ENCODE data around the gene PLXNB2. TPM values are rescaled to one million over a fixed set of nuclear protein-coding genes. Genes with fewer than 3 reads are reported as not detected.

PLXNB2 gene
- total RNA-seq, 1 experiment from 2014 or later: 52.5 TPM

DNA sequence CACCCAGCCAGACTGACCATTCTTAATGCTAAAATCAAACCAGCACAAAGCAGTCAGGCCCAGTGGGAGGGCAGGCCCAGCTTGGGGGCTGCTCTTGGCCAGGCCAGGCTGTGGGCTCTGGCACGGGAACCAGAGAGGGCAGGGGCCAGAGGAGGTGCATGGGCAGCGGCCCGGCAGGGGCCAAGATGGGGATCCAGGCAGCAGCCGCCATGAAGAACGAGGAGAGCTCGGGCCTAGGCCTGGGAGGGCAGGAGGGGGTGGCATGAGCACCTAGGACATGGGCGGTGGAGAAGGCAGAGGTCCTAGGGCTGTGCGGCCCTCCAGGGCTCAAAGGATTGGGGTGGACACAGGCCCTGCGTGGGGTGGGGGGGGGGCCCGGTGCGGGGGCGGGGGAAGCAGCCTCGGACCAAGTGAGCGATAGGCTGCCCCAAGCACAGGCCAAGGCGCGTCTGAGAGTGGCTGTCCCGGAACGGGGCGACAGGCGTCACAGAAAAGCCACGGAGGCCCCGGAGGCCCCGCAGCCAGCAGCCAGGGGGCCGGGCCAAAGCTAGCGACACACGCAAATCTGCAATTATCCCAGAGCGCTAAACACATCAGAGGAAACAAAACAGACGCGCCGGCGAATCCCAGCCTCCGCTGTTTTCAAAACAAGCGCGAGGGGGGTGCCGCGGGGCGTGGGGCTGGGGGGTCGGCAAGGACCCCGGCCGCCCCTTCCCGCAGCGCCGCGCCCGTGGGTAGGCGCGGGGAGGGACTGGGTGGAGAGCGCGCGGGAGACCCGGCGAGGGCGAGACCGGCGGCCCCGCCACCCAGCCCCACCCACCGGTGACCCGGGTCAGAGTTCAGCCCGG, 8.3 kb downstream of the PLXNB2 start:
- DNase-seq (ENCODE audit: extremely low read depth, low read depth): no peak

DNA sequence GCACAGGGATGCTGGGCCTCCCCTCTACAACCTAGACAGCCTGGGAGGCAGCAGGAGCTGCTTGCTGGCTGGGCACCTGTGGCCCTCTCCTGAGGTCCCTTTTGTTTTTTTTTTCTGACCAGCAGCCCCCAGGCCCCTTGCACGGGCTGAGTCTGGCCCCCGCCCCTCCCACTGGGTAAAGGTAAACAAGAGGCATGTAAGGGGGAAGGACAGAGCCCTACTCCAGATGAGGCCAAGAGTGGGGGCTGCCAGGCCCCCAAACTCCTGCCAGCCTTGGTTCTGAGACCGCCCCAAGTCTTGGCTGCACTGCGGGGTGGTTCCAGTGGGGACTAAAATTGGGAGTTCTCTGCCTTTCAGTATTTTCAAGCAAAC, 9.2 kb downstream of the PLXNB2 start:
- no peak for DNase-seq (ENCODE audit: extremely low read depth, low read depth)

DNA sequence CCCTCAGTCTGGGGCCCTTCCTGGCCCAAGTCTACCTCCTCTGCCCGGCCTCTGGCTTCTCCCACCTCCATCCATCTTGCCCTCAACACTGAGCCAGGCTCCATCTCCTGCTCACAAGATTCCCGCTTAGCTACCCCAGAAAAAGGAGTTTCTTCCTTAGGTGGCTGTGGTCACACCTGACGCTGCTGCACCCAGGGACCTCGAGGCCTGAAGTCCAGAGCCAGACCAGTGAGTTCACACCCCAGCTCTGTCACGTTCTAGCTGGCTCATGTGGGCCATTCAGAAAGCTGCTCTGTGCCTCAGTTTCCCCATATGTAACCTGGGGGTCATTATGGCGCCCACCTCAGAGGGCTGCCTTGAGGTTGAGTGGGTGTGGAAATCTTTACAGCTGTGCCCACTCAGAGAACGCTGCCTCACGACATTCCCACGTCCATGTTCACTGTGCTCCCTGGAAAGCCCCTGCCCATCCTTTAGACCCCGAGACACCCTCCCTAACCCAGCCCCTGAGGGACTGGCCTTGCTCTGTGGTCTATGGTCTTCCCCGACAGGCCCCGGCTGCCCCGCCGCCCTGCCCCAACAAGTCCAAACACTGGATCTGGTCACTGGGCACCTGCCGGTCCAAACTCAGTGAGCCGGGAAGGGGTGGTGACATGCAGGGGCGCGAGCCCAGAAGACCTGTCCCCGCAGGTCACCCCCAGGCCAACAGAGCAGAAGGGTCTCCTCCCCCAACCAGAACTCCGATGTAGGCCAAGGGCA, 9.8 kb downstream of the PLXNB2 start:
- DNase-seq (ENCODE audit: extremely low read depth, low read depth): no peak

DNA sequence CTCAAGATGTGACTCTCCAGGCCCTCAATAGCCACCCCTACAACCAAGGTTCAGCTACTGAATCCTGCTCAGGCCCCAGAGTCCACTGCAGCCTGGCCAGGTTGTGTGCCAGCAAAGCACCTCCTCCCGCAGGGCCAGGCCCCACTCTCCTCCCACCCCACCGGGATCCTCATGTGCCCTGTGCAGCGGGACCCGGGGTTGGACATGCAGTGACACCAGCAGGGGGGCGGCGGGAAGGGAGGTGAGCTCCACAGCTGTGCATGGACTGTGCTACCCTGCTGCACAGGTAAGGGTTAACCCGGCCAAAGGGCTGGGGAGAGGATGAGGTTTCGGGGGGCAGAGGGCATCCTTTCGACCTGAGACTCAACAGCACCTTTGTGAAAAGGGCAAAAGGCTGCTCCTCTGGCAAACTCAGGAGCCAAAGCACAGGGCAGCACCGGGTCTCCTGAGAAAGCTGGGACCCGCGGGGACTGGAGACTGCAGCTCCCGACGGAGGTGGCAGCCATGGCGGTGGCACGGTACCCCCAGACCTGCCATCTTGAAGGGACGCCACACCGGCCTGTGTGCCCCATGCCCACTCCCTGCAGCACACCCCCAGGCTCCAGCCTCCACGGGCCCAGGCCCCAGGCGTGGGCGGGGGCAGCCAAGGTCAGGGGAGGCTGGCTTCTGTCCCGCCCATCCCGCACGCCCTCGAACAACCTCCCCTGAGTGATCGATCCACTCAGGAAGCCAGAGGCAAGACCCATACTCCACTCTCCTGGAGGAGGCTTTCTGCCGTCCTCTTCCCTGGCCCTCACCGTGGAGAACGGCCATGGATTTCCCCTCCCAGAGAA, 10.6 kb downstream of the PLXNB2 start:
- DNase-seq (ENCODE audit: extremely low read depth, low read depth): no peak

DNA sequence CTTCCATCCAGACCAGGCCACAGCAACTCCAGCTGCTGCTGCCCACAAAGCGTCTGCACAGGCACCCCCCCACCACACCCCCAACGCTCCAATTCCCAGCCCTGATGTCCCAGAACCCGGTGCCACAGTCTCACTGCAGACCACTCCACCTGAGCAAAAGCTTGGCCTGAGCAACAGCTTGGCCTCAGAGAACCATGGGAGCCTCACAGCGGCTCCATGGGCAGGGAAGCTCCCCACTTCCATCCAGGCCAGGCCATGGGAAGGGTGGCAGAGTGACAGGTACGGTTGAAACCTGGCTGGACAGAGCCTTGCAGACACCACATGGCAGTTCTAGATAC, 13.2 kb downstream of the PLXNB2 start:
- DNase-seq (ENCODE audit: extremely low read depth, low read depth): no peak

DNA sequence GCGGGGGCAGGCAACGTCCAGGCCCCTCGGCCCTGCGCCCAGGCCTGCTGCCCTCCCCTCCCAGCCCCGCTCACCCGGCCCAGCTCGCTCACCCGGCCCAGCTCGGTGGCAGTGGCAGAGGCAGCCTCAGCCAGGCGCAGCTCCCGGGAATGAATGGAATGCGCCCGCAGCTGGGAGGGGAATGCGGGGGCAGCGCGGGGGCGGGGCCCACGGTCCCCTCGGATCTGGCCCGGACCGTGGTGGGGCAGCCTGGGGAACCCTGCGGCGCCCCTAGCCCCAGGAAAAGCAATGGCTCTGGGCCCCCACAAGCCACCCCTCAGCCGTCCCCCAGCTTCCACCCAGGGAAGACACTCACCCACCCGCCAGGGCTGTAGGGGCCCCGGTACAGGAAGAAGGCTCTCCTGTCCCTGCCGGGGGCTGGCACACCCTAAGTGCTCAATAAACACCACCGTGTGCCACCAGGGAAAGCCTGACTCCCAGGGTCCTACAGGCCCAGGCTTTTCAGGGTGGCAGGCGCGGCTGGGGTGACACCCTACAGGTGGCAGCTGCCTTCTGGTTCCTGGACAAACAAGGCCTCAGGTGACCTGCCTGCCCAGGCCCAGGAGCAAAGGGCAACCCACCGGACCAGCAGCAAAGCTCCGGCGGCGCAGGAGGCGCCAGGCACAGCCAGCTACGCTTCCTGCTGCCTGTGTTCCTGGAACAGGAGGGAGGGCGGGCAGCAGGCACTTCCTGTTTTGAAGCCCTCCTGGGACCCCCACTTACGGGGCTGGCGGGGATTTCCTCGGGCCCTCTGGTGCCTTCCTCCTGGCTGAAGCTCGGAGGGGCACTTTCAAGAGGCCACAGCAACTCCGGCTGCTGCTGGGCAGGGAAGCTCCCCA, 13.8 kb downstream of the PLXNB2 start:
- DNase-seq (ENCODE audit: extremely low read depth, low read depth): no peak

DNA sequence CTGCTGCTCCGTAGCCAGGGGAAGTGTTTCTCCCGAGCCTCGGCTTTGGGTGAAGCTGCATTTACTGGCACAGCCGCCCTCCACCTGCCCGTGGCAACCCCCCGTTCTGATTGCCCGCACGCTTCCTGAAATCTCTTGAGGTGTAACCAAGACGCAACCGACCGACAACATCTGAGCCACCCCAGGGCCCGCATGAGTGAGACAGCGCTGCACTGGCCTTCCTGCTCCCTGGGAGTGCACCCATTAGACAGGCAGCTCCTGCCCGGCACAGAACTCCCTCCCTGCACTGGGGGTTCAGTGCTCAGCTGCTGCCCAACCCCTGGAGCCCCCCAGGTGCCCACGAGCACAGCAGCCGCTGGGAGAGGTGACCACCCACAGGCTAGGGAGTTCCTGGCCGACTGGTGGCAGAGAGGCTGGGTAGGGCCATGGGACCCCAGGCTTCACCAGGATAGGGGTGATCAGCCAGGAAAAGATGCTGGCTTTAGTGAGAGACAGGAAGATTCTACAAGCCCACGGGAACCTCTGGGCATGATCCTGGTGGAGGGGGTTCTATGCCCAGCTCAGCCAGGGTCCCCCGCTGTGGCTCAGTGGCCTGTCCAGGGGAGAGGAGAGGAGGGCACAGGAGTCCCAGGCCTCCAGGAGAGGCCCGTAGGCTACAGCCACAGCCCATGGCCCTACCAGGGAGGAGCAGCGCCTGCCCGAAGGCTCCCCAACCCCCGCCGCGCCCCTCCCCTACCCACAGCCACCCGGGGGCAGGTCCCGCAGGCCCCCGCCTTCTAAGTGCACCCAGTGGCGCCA, 14.6 kb downstream of the PLXNB2 start:
- no peak for DNase-seq (ENCODE audit: extremely low read depth, low read depth)

DNA sequence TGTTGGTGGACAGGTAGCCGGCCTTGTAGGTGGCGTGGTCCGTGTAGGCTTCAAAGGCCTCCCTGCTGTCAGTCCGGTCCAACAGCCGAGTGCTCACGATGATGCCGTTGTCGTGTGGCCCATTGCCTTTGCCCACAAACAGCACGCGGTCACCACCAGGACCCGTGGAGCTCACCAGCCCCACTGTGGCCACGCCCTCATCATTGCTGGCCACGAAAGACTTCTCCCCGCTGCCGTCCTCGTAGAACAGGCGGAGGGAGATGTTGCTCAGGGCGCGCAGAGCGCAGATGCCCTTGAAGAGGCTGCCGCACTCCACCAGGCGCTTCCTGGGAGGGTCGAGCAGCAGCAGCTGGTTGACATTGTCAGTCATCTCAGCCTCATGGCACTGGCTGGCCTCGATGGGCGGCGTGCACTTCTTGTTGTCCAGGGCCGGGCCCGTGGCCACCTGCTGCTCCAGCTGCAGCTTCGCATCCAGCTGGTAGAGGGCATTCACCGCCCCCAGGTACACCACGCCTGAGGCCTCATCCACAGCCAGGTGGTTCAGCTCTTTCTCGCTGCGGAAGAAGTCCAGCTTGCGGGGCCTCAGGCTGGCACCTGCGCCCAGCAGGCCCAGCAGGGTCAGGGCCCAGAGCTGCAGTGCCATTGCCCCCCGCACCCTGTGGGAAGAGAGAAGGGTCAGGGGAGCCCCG, 17.4 kb downstream of the PLXNB2 start:
- no peak for DNase-seq (ENCODE audit: extremely low read depth, low read depth)

DNA sequence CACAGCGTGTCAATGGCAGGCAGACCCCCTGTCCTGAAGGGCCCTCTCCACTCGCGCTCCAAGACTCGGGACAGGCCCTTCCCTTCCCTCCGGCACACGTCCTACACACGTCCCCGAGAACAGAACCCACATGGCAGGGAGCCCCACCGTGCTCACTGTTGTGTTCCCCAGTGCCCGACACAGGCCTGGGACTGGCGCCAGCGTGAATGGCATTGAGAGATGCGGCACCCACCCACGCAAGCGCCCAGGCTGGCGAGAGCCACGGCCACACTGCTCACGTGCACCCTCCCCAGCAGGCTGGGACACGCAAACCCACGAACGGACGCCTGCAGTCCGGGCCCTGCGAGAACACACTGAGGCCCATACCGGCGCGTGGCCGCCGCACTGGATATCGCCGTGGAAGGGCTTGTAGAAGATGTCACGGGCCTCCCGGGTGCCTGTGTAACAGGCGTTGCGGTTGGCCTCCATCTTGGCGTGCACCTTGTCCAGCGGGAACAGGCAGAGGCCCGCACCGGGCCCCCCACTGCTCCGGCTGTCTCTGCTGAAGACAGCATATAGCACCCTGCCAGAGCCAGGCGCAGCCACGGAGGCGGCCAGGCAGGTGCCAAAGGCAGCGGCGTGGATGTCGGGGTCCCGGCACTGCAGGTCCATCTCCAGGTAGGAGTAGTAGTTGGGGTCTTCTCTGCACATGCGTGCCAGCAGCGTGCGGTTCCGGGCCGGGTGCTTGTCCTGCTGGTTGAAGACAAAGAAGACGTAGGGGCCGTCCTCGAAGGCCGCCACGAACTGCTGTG, 18.1 kb downstream of the PLXNB2 start:
- no peak for DNase-seq (ENCODE audit: extremely low read depth, low read depth)

DNA sequence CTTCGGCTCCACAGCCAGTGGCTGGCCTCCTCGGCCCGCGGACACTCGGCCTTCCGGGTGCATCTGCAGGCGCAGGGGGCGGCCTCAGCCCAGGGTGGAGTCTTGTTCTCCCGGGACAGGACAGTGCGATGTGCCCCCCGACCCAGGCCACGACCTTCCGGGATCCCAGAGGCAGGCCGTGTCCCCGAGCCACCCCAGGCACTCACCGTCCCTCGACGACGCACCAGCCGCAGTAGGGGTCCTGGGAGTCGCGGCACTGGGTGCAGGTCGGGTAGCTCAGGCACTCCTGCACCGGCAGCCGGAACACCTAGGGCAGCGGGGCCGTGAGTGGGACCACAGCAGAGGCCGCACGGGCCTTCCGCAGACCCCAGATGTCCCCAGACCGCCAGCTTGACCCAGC, 19.7 kb downstream of the PLXNB2 start:
- DNase-seq (ENCODE audit: extremely low read depth, low read depth): no peak

DNA sequence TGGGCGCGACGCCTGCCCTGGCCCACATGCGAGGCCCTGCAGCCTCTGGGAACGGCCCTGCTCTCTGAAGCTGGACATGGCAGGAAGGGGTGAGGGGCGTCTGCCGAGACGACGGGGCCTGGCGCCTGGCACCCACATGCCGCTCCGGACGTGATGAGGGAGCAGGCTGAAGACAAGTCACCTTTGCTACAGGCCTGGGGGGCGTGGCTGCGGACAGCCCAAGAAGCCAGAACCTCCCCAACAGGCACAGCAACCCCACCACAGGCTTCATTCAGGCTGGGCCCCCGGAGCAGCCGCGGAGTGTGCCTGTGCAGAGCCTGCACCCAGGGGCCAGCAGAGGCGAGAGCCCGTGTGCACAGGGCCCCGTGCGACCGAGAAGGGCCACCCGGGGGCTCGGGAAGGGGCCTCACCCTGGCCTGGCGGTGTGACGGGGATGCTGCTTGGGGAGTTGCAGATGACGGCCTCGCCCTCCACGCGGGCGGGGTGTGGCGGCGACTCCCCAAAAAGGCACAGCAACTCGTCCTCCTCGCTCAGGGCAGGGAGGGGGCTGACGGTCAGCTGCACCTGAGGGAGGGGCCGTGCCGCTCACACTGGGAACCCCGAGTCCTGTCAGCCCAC, 20.6 kb downstream of the PLXNB2 start:
- no peak for DNase-seq (ENCODE audit: extremely low read depth, low read depth)

DNA sequence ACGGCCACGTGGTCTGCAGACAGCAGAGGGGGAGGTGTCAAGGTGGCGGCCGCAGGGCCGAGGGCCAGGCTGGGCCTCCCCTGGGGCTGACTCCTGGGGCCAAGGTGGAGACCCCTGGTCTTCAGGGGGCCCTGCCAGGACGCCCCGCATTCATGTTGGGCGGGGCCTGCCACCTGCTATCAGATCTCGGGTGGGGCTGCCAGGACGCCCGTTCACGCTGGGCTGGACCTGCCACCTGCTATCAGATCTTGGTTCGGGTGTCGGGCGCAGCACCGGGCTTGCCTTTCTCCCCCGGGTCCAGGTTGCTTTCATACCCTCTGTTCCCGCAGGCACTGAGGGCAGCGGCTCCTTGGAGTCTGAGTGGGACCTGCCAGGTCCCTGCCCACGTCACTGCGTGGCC, 21.2 kb downstream of the PLXNB2 start:
- DNase-seq (ENCODE audit: extremely low read depth, low read depth): no peak

DNA sequence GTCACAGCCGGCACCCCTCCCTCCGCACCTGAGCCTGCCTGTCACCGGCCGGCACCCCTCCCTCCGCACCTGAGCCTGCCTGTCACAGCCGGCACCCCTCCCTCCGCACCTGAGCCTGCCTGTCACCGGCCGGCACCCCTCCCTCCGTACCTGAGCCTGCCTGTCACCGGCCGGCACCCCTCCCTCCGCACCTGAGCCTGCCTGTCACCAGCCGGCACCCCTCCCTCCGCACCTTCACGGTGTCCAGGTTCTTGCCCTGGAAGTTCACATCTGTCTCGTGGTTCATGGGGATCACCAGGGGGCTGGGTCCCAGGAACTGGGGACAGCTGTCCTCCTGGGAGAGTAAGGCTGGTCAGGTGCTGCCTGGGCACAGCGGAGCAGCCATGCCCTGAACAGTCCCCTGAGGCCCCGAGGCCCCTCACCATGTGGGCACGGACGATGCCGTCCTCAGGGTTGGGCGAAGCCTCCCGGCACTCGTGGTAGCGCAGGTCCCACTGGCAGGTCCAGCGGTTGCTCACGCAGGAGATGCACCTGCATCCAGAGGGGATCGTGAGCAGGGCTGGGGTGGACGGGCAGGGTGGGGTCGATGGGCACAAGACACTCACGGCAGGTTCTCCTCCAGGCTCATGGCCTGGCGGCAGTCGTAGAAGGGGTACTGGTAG, 21.7 kb downstream of the PLXNB2 start:
- DNase-seq (ENCODE audit: extremely low read depth, low read depth): no peak

DNA sequence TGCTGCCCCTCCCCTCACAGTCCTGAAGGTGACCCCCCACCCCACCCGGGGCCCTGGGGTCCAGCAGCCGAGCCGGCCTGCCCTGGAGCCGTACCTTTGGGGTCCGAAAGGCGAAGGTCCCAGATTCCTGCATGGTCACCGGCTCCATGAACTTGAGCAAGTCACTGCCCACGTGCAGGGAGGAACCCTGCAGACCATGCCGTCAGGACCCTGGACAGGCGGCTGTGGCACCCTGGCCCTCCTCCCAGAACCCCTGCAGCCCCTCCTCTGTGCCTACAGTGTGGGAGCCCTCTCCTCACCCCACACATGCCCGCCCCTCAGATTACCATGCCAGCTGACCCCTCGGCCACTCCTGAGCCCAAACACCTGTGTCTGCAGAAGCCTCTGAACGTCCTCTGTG, 23.0 kb downstream of the PLXNB2 start:
- no peak for DNase-seq (ENCODE audit: extremely low read depth, low read depth)

DNA sequence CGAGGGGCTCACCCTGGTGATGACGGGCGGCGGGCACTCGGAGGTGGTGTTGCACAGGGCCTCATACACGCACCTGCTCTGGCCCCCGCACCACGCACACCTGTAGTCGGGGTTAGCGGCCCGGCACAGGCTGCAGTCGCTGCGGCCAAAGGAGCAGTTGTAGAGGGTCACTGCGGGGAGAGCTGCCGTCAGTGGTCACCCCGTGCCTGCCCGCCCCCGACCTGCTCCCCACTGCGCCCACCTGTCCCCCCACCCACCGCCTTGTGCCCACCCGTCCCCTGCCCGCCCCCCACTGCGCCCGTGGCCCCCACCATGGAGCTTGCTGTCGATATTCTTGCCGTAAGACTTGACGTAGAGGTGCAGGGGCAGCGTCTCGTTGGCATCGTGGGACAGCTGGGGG, 23.6 kb downstream of the PLXNB2 start:
- no peak for DNase-seq (ENCODE audit: extremely low read depth, low read depth)

DNA sequence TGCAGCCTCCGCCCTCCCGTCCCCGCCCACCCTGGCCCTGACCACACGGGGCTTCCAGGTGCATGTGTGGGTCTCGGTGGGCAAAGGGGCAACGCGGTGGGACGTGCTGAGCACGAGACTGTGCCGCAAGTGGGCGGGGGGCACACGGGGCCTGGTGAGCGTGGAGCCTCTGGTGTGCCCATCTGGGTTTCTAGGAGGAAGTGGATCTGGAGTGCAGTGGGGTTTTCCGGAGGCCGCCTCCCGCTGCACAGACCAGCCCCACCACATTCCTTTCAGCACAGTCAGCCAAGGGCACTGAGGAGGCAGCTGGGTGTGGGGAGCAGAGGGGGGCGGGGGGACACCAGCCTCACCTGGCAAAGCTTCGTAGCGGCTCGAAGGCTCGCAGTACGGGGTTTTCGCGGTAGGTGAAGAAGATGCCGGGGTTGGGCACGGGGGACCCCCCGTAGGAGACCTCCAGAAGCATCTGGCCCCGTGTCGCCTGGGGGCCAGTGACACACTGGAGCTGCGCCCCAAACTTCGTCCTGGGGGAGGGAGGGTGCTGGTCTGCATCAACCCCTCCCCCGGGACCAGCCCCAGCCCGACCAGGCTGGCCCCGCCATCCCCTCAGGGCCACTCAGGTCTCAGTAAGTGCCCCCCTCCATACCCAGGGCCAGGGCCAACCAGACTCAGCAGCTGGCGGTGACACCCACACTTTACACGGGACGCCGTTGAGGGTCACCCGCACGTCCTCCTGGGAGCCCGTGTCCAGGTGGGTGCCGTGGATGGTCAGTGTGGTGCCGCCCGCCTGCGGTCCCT, 24.9 kb downstream of the PLXNB2 start:
- no peak for DNase-seq (ENCODE audit: extremely low read depth, low read depth)
